HEK293 (cell line): ENCODE data around the gene CORO2B.

Experiments used
- CTCF ChIP-seq: fragments of 450-650 bp; formaldehyde crosslinking; IDR thresholded peaks from 2 replicates; pipeline ENCODE4 v1.5.1; 2016; ENCODE audit warnings: missing biosample characterization, missing genetic modification characterization
- SALL2 ChIP-seq: fragments of 450-650 bp; formaldehyde crosslinking; IDR thresholded peaks from 2 replicates; pipeline ENCODE4 v1.5.0; 2017; ENCODE audit warnings: missing biosample characterization, mild to moderate bottlenecking, missing genetic modification characterization, borderline replicate concordance
- ZNF639 ChIP-seq: fragments of 450-650 bp; formaldehyde crosslinking; IDR thresholded peaks from 2 replicates; pipeline ENCODE4 v1.5.1; 2016; ENCODE audit warnings: missing biosample characterization, missing genetic modification characterization
- ZNF670 ChIP-seq: fragments of 450-650 bp; formaldehyde crosslinking; IDR thresholded peaks from 2 replicates; pipeline ENCODE4 v1.5.1; 2016; ENCODE audit warnings: missing biosample characterization, missing genetic modification characterization, low read depth
- ZNF830 ChIP-seq: fragments of 450-650 bp; IDR thresholded peaks from 2 replicates; pipeline ENCODE4 v1.5.0; 2018; ENCODE audit warnings: missing biosample characterization, missing genetic modification characterization, low read depth, mild to moderate bottlenecking, moderate library complexity
- TF ChIP-seq, protein P1 (sequence below): fragments of 450-650 bp; formaldehyde crosslinking; optimal IDR thresholded peaks from 2 replicates; pipeline ENCODE3; 2016; ENCODE audit warnings: missing biosample characterization, mild to moderate bottlenecking, missing genetic modification characterization

DNA sequence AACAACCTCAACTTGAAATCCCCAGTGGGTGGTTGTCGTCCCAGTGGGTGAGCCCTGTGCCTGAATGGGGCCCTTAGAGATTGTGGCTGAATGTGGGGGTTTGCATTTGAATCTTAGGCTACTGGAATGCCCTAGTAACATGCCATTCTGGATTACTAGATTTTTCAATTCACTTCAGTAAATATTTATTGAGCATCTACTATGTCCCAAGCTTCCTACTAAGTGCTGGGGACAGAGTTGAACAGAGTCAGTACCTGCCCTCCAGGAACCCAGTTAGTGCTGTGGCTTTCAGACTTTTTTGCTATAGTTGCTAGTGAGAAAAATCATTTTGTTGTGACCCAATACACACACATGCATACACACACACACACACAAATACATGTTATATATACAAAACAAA, 39.0 kb downstream of the CORO2B start:
- TF ChIP-seq ZNF670 (tag by site-specific recombination) (no peak), CTCF (tag by site-specific recombination) (no peak), ZNF830 (tag by site-specific recombination) (no peak), SALL2 (tag by site-specific recombination) (no peak), ZNF639 (tag by site-specific recombination) (no peak)
- TF ChIP-seq, protein P1, sequence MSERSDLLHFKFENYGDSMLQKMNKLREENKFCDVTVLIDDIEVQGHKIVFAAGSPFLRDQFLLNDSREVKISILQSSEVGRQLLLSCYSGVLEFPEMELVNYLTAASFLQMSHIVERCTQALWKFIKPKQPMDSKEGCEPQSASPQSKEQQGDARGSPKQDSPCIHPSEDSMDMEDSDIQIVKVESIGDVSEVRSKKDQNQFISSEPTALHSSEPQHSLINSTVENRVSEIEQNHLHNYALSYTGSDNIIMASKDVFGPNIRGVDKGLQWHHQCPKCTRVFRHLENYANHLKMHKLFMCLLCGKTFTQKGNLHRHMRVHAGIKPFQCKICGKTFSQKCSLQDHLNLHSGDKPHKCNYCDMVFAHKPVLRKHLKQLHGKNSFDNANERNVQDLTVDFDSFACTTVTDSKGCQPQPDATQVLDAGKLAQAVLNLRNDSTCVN (tag by site-specific recombination) = no peak
